Measurements from ENCODE around the gene GPX5. TPM values are rescaled to one million over a fixed set of nuclear protein-coding genes. Genes with fewer than 3 reads are reported as not detected.

GPX5 gene
- total and polyA plus RNA-seq, 7 donors = not detected

DNA sequence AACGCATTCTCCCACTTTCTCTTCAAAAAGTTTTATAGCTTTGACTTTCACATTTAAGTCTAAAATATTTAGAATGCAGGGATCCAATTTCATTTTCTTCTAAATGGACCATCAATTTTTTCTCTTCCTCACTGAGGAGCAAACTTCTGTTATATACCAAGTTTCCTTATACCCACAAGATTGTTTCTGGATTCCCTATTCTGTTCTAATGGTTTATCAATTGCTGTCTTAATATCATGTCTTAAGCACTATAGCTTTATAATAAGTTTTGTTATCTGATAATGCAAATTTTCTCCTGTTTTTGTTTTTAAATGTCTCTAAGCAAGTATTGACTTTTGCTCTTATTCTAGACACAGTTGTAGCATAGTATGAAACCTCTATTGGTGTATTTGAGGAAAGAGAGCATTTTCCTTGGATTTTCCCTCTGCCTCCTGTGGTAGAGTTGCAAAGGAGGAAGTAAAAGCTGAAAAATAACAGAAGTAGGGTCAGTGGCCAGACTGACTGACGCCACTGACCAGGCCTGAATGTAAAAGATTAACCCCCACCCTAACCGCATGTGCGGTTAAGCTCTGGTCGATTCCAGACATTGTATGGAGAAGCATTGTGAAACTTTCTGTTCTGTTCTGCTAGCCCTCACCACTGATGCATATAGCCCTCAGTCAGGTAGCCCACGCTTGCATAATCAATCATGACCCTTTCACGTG is 40.3 kb downstream of the GPX5 start:
- intact Hi-C loops (cut with DNase I) = no loop called here
- Histone ChIP-seq H3K27me3 (peaks cover 0 to 17% (median 0%) of the 10 kb centered on the region in 3 donors), H3K9me3 (no peaks in the 10 kb centered on the region), H3K4me1 (no peaks in the 10 kb centered on the region), H3K4me3 (no peak overlapping the region), H3K36me3 (no peaks in the 10 kb centered on the region), H3K27ac (no peak overlapping the region)
- DNase-seq = no peak
- TF ChIP-seq, protein P1, sequence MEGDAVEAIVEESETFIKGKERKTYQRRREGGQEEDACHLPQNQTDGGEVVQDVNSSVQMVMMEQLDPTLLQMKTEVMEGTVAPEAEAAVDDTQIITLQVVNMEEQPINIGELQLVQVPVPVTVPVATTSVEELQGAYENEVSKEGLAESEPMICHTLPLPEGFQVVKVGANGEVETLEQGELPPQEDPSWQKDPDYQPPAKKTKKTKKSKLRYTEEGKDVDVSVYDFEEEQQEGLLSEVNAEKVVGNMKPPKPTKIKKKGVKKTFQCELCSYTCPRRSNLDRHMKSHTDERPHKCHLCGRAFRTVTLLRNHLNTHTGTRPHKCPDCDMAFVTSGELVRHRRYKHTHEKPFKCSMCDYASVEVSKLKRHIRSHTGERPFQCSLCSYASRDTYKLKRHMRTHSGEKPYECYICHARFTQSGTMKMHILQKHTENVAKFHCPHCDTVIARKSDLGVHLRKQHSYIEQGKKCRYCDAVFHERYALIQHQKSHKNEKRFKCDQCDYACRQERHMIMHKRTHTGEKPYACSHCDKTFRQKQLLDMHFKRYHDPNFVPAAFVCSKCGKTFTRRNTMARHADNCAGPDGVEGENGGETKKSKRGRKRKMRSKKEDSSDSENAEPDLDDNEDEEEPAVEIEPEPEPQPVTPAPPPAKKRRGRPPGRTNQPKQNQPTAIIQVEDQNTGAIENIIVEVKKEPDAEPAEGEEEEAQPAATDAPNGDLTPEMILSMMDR (IDR thresholded peaks at IDR 0.05) = no peak
- no peak for TF ChIP-seq POLR2A (IDR thresholded peaks at IDR 0.05)
- TF ChIP-seq POLR2AphosphoS5 (IDR thresholded peaks at IDR 0.05) = no peak
- TF ChIP-seq EP300 (IDR thresholded peaks at IDR 0.05) = no peak
- WGBS, 2 donors = 55 to 77% methylated on average over 7 of the region's 7 CpGs

DNA sequence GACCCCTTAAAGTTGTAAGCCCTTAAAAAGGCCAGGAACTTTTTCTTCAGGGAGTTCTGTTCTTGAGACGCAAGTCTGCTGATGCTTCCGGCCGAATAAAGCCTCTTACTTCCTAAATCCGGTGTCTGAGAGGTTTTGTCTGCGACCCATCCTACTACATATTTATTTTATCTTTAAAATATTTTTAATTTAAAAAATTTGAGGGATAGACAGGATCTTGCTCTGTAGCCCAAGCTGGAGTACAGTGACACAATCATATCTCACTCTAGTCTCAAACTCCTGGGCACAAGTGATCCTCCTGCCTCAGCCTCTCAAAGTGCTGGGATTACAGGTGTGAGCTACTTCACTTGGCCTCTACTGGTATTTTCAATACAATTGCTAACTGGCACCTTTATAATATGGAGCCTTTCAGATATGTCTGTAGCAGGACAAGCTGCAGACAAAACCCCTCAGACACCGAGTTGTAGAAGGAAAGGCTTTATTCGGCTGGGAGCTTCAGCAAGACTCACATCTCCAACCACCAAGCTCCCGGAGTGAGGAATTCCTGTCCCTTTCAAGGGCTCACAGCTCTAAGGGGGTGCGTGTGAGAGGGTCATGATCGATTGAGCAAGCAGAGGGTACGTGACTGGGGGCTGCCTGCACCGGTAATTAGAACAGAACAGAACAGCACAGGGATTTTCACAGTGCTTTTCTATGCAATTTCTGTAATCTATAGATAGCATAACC is 41.0 kb downstream of the GPX5 start:
- H3K4me3 ChIP-seq = no peak overlapping the region
- no peaks in the 10 kb centered on the region for H3K9me3 ChIP-seq
- TF ChIP-seq POLR2A (IDR thresholded peaks at IDR 0.05) (no peak), POLR2AphosphoS5 (IDR thresholded peaks at IDR 0.05) (no peak), EP300 (IDR thresholded peaks at IDR 0.05) (no peak)
- TF ChIP-seq, protein P1 (IDR thresholded peaks at IDR 0.05) = no peak
- H3K27me3 ChIP-seq = peaks cover 0 to 17% (median 0%) of the 10 kb centered on the region in 3 donors
- DNase-seq = no peak
- no peak overlapping the region for H3K27ac ChIP-seq
- intact Hi-C loops (cut with DNase I) = no loop called here
- no peaks in the 10 kb centered on the region for H3K36me3 ChIP-seq
- WGBS, 2 donors = 86 to 91% methylated on average over 12 of the region's 12 CpGs
- no peaks in the 10 kb centered on the region for H3K4me1 ChIP-seq

DNA sequence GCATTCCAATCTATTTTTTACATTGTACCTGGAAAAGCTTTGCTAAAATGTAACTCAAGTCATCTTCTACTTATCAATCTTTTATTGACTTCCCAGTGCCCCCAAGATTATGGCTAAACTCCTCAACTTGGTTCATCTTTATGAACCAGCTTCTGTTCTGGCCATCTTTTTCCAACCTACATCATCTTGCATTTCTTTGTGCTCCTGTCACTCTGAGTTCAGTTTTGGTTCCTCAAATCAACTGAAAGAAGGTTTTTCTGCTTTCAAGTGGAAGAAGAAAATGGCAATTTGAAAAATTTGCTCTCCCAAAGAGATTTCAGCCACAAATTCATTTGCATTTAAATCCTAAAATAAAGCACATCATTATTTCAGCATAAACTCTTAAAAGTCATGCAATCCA is 41.8 kb downstream of the GPX5 start:
- TF ChIP-seq POLR2AphosphoS5 (IDR thresholded peaks at IDR 0.05) (no peak), EP300 (IDR thresholded peaks at IDR 0.05) (no peak), POLR2A (IDR thresholded peaks at IDR 0.05) (no peak)
- TF ChIP-seq, protein P1 (IDR thresholded peaks at IDR 0.05) = no peak
- no peak overlapping the region for H3K27ac ChIP-seq

DNA sequence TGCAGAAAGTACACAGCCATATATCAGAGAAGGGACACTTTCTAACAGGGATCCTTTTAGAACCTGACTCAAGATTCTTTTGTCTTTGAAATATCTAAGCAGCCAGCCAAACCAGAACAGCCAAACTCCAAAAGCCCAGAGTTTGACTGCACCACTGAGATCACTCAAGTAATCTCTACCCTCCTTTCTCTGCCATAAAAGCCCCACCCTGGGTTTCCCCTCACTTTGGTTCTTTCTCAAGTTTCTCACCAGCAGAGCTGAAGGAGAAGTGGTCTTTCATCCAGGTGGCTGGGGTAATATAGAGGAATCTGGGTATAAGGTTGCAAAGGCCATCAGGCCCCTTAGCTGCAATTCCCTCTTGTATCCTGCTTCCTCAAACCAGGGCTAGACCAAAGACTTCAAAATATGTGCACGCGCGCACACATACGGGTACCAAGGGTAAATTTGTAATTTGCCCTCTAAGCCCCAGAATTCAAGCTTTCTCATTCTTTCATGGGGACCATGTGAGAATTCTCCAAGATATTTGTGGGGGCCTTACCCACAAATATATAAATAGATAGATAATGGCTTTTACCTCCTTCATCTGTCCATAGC is 42.9 kb downstream of the GPX5 start:
- intact Hi-C loops (cut with DNase I) = no loop called here
- Histone ChIP-seq H3K4me1 (no peaks in the 10 kb centered on the region), H3K36me3 (no peaks in the 10 kb centered on the region), H3K27me3 (peaks cover 0 to 17% (median 0%) of the 10 kb centered on the region in 3 donors), H3K27ac (no peak overlapping the region), H3K9me3 (no peaks in the 10 kb centered on the region), H3K4me3 (no peak overlapping the region)
- no peak for DNase-seq
- 95 to 96% methylated on average over 4 of the region's 4 CpGs for WGBS, 2 donors
- TF ChIP-seq EP300 (IDR thresholded peaks at IDR 0.05) = no peak
- TF ChIP-seq, protein P1 (IDR thresholded peaks at IDR 0.05) = no peak
- TF ChIP-seq POLR2A (IDR thresholded peaks at IDR 0.05) = no peak
- no peak for TF ChIP-seq POLR2AphosphoS5 (IDR thresholded peaks at IDR 0.05)

More for the DNA sequence above, 41.8 kb downstream of the GPX5 start:
- no peak overlapping the region for H3K4me3 ChIP-seq
- H3K9me3 ChIP-seq = no peaks in the 10 kb centered on the region
- no peaks in the 10 kb centered on the region for H3K36me3 ChIP-seq
- H3K27me3 ChIP-seq = peaks cover 0 to 17% (median 0%) of the 10 kb centered on the region in 3 donors
- H3K4me1 ChIP-seq = no peaks in the 10 kb centered on the region
- intact Hi-C loops (cut with DNase I) = no loop called here
- DNase-seq = no peak
